Stimulated activated CD4-positive, alpha-beta T cell treated with anti-CD3 and anti-CD28 coated beads, TNF-alpha, amount 100 ng/mL, for 4 hours (primary cell): ENCODE data around the gene SLC16A4.

Experiments
- DNase-seq, 3 experiments: peaks; one replicate each; pipeline ENCODE4 v3.0.0-alpha.2; 2020; ENCODE audit warnings: low read depth in 3 of 3

Gene SLC16A4

DNA sequence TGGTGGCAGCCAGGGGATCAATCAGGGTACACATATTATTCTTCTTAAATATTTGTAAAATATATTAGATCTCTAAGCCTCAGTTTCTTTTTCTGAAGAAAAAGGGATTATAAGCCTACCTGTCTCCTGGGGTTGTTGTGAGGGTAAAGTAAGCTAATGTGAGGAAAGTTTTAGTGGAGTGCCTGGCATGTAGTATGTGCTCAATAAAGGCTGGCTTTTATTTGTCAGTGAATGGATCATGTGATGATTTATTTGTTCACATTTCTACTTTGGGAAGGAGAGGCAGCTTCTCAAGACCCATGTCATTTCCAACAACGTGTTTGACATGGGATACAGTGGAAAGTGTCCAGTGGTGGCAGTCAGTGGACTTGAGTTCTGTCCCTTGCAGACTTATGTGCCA, 64.0 kb downstream of the SLC16A4 start:
- no peak for DNase-seq

DNA sequence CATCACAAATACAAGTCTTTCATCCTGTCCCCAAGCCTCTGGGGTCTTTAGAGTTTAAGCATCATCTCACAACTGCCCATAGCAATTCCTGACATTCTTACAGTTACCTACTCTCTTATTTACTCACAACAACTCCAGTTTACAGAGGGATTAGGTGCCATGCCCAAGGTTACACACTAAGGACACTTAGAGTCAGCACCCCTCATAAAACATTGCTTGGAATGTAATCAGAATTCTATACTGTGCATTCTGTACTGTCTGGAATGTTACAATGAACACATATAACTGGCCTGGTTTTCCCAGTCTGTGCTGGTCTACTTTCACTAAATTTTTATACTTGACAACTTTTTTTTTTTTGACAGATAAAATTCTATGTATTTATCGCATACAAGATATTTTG, 66.2 kb downstream of the SLC16A4 start:
- no peak for DNase-seq

- DNase-seq = no peak
These were observed 69.0 kb downstream of the SLC16A4 start for GRCh38 chr1:110321846-110322245.

- DNase-seq = no peak
These were observed 69.8 kb downstream of the SLC16A4 start for GRCh38 chr1:110321045-110321444.

GRCh38 chr1:110320168-110320518, 70.7 kb downstream of the SLC16A4 start:
- no peak for DNase-seq

DNA sequence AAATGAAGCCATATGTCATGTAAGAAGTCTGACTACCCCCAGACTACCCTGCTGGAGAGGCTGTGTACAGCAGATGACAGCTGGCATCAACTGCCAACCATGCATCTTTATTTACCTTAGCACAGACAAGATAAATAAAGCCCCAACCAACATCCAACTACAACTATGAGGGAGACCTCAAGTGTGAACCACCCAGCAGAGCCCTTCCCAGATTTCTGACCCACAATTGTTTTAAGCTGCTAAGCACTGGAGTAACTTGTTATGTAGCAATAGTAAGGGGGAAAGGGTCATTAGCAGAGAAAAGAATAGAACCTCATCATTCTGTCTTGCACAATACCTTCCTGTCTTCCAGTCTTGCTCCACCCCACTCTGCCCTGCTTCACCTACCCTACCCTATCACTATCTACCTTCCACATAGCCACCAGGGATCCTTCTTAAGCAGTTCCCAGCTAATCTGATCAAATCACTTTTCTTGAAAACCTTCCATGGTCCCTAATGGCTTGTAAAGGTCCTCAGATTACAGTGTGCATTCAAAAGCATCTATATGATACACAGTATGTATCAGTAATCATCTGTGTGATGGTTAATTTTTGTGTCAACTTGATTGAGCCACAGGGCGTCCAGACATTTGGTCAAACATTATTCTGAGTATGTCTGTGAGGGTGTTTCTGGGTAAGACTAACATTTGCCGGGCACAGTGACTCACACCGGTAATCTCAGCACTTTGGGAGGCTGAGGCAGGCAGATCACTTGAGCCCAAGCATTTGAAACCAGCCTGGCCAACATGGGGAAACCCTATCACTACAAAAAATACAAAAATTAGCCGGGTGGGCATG, 71.3 kb downstream of the SLC16A4 start:
- no peak for DNase-seq

- DNase-seq = no peak
These were observed 72.8 kb downstream of the SLC16A4 start for GRCh38 chr1:110318046-110318445.

DNA sequence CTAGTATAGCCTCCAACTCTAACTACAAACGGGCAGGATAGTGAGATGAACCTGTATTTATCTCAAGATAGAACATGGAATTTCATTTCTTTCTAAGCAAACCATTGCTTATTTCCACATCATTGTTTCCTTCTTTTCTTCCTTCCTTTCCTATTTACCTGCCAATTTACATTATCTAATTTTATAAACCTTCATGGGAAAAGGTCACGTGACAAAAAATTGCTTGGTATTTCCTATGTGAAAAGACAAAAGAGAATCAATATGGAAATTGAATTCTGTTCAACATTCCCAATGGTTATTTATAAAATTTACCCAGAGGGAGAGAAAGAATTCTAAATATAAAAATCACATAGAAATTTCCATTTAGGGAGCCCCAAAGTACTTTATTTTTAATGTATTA, 74.1 kb downstream of the SLC16A4 start:
- no peak for DNase-seq
